GM12892 (cell line): Measurements from ENCODE around the gene WDR6.

ENCODE experiments used
- POLR2AphosphoS5 ChIP-seq: IDR thresholded peaks from 2 replicates; pipeline ENCODE4 v1.6.1; 2011; ENCODE audit warnings: low read depth, low read length, control low read depth
- TAF1 ChIP-seq: IDR thresholded peaks from 2 replicates; pipeline ENCODE4 v1.6.1; 2011; ENCODE audit warnings: low read depth, mild to moderate bottlenecking, control low read depth, low read length, borderline replicate concordance

GRCh38 chr3:48993834-48994233 is 13.4 kb upstream of the WDR6 start:
- no peak for TF ChIP-seq TAF1
- no peak for TF ChIP-seq POLR2AphosphoS5
